Panc1 (cell line): ENCODE results near the gene HTATIP2. TPM values are rescaled to one million over a fixed set of nuclear protein-coding genes. Genes with fewer than 3 reads are reported as not detected.

Source experiments
- ATAC-seq: fragments of 200-7000 bp; cut with Tn5 transposase; 2 replicates; pipeline ENCODE4 v1.9.1; 2020; ENCODE audit warnings: mild to moderate bottlenecking, moderate library complexity
- BruUV-seq: library from RNA; stranded (reverse); fragments of 400-500 nt; replicated peaks from 2 replicates; lab custom pipeline; 2021; lab: Mats Ljungman, UMichigan
- CTCF ChIA-PET: fragments of 300-600 bp; sonication (Branson Sonifier 250); formaldehyde crosslinking; loops from one replicate; lab custom pipeline; 2022; ENCODE audit warnings: antibody characterized with exemption; lab: Charles Lee
- POLR2A ChIA-PET: fragments of 300-600 bp; sonication (Branson Sonifier 250); formaldehyde crosslinking; loops from one replicate; lab custom pipeline; 2022; ENCODE audit warnings: antibody characterized with exemption; lab: Charles Lee
- DNase-seq: peaks from one replicate; pipeline ENCODE4 v3.0.0-alpha.2; 2010; ENCODE audit warnings: low read depth, low spot score
- H3K27ac ChIP-seq: 2 replicates; pipeline ENCODE4 v1.5.1; 2011; ENCODE audit warnings: mild to moderate bottlenecking, low read length, inconsistent platforms
- H3K27me3 ChIP-seq: fragments of 200-500 bp; sonication (Bioruptor generic); 2 replicates; pipeline ENCODE4 v1.6.0; 2014; ENCODE audit warnings: low read length, inconsistent platforms; ENCODE audit not compliant: control insufficient read depth, insufficient read depth
- H3K36me3 ChIP-seq: fragments of 200-500 bp; sonication (Bioruptor generic); 2 replicates; pipeline ENCODE4 v1.5.1; 2014; ENCODE audit warnings: inconsistent platforms, mild to moderate bottlenecking, low read length, moderate library complexity; ENCODE audit not compliant: control insufficient read depth, insufficient read depth
- H3K4me1 ChIP-seq: 2 replicates; pipeline ENCODE4 v1.5.1; 2011; ENCODE audit warnings: inconsistent platforms, mild to moderate bottlenecking, low read length, moderate library complexity; ENCODE audit not compliant: control insufficient read depth, insufficient read depth
- H3K4me3 ChIP-seq, 2 experiments: 2 replicates each; pipeline ENCODE4 v1.5.1; 2011 to 2012; ENCODE audit warnings: low read depth in 2 of 2, low read length in 2 of 2, mild to moderate bottlenecking in 2 of 2, inconsistent platforms in 1 of 2, moderate library complexity in 1 of 2
- H3K9me3 ChIP-seq: fragments of 200-500 bp; sonication (Bioruptor generic); 2 replicates; pipeline ENCODE4 v1.5.1; 2014; ENCODE audit warnings: low read depth, mild to moderate bottlenecking, inconsistent platforms, low read length, moderate library complexity; ENCODE audit not compliant: control insufficient read depth, insufficient read depth
- POLR2AphosphoS5 ChIP-seq: IDR thresholded peaks from 2 replicates; pipeline ENCODE4 v1.6.1; 2012; ENCODE audit warnings: mild to moderate bottlenecking, low read depth, low read length, moderate library complexity
- SIN3A ChIP-seq: IDR thresholded peaks from 2 replicates; pipeline ENCODE4 v1.6.1; 2012; ENCODE audit warnings: low read depth, mild to moderate bottlenecking, low read length, moderate library complexity, borderline replicate concordance; ENCODE audit not compliant: insufficient read depth
- TCF7L2 ChIP-seq: IDR thresholded peaks from 2 replicates; pipeline ENCODE4 v1.6.1; 2011; ENCODE audit warnings: mild to moderate bottlenecking, low read depth, low read length, inconsistent platforms
- in situ Hi-C: cut with HindIII; loops from 2 replicates; pipeline ENCODE4 v1.10.0; 2016; ENCODE audit warnings: low sequenced_read_pairs, low pct_unique_long_range_greater_than_20kb
- intact Hi-C: fragments of 100-400 bp; cut with micrococcal nuclease; formaldehyde crosslinking; loops from one replicate; pipeline ENCODE4 v1.10.0; 2022; ENCODE audit not compliant: unreplicated experiment
- total RNA-seq: library from RNA; stranded (reverse); gene quantifications from one replicate; pipeline ENCODE4 v1.2.1, GENCODE V29; 2021; ENCODE audit not compliant: unreplicated experiment
- TF ChIP-seq, protein P1 (sequence below): fragments of 450-650 bp; IDR thresholded peaks from 2 replicates; pipeline ENCODE4 v1.5.1; 2017; ENCODE audit warnings: mild to moderate bottlenecking
- TF ChIP-seq, protein P2 (sequence below), 2 experiments: IDR thresholded peaks; 2 replicates each; pipeline ENCODE4 v1.6.1; 2011 to 2012; ENCODE audit warnings: low read depth in 2 of 2, control low read depth in 1 of 2, low read length in 1 of 2, mild to moderate bottlenecking in 1 of 2, moderate library complexity in 1 of 2; ENCODE audit not compliant: insufficient read depth in 1 of 2

Gene HTATIP2
- total RNA-seq, 1 experiment from 2014 or later: 68.9 TPM

DNA sequence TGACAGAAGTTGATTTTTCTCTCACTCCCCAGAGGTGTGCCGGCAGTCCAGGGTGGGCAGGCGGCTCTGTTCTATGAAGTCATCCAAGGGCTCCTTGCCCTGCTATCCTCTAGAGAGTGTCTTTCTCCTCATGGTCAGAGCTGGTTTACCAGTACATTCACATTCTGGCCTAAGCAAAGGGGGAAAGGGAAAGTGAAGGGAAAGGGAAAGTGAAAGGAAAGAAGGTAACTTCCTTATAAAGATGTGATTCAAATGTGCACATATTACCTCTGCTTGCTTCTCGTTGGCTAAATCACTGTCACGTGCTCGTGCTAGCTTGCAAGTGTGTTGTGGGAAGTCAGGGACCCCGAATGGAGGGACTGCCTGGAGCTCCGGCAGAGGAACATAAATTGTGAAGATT is 2.9 kb upstream of the HTATIP2 start:
- Histone ChIP-seq H3K4me1 (peaks cover 19% of the 10 kb centered on the region), H3K4me3 (peak overlapping the region in 1 of 2 experiments; percentile 27; a peak in 2 of 4 replicates), H3K27me3 (no peaks in the 10 kb centered on the region), H3K36me3 (no peaks in the 10 kb centered on the region), H3K27ac (peak overlapping the region; percentile 61; the same call in 1 of the 2 replicates), H3K9me3 (no peaks in the 10 kb centered on the region)
- DNase-seq (no peak), ATAC-seq (peak; percentile 35; the same call in 1 of the 2 replicates)
- no TSS peak for BruUV-seq
- in situ Hi-C loops (no loop called here), intact Hi-C loops (no loop called here)
- ChIA-PET POLR2A (no interaction called here), CTCF (interaction anchor here (0.8 kb wide), 1 partner anchor 37 kb away, joined by 10 read pairs; no protein-coding TSS in a partner anchor)
- TF ChIP-seq SIN3A (no peak), POLR2AphosphoS5 (no peak), TCF7L2 (no peak)
- TF ChIP-seq, protein P1, sequence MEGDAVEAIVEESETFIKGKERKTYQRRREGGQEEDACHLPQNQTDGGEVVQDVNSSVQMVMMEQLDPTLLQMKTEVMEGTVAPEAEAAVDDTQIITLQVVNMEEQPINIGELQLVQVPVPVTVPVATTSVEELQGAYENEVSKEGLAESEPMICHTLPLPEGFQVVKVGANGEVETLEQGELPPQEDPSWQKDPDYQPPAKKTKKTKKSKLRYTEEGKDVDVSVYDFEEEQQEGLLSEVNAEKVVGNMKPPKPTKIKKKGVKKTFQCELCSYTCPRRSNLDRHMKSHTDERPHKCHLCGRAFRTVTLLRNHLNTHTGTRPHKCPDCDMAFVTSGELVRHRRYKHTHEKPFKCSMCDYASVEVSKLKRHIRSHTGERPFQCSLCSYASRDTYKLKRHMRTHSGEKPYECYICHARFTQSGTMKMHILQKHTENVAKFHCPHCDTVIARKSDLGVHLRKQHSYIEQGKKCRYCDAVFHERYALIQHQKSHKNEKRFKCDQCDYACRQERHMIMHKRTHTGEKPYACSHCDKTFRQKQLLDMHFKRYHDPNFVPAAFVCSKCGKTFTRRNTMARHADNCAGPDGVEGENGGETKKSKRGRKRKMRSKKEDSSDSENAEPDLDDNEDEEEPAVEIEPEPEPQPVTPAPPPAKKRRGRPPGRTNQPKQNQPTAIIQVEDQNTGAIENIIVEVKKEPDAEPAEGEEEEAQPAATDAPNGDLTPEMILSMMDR: no peak
- TF ChIP-seq, protein P2, sequence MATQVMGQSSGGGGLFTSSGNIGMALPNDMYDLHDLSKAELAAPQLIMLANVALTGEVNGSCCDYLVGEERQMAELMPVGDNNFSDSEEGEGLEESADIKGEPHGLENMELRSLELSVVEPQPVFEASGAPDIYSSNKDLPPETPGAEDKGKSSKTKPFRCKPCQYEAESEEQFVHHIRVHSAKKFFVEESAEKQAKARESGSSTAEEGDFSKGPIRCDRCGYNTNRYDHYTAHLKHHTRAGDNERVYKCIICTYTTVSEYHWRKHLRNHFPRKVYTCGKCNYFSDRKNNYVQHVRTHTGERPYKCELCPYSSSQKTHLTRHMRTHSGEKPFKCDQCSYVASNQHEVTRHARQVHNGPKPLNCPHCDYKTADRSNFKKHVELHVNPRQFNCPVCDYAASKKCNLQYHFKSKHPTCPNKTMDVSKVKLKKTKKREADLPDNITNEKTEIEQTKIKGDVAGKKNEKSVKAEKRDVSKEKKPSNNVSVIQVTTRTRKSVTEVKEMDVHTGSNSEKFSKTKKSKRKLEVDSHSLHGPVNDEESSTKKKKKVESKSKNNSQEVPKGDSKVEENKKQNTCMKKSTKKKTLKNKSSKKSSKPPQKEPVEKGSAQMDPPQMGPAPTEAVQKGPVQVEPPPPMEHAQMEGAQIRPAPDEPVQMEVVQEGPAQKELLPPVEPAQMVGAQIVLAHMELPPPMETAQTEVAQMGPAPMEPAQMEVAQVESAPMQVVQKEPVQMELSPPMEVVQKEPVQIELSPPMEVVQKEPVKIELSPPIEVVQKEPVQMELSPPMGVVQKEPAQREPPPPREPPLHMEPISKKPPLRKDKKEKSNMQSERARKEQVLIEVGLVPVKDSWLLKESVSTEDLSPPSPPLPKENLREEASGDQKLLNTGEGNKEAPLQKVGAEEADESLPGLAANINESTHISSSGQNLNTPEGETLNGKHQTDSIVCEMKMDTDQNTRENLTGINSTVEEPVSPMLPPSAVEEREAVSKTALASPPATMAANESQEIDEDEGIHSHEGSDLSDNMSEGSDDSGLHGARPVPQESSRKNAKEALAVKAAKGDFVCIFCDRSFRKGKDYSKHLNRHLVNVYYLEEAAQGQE (IDR thresholded peaks at IDR 0.05; ENCODE audit: insufficient read depth in 1 of 2, low read depth in 2 of 2, low read length in 1 of 2): no peak

DNA sequence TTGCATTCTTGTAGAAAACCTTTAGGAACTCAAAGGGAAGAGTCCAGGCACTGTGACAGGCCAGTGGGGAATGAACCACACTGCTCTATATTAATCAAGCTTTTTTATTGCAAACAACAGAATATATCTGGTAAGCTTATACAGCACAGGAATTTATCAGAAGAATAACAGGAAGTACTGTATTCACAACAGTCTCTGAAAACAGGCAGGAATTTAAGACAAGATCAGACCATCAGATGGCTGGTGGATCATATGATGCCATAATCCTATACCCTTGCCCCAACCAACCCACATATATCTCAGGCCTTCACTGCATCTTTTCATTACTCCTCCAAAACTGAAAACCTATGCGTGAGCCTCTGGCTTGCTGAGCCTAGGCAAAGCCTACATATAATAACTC is 1.0 kb upstream of the HTATIP2 start:
- intact Hi-C loops: no loop called here
- H3K27ac ChIP-seq: peak overlapping the region; percentile 95; the same call in 1 of the 2 replicates
- no peaks in the 10 kb centered on the region for H3K27me3 ChIP-seq
- in situ Hi-C loops: no loop called here
- no peak for ATAC-seq
- no peak overlapping the region for H3K4me3 ChIP-seq
- peaks cover 32% of the 10 kb centered on the region for H3K4me1 ChIP-seq
- ChIA-PET CTCF (no interaction called here), POLR2A (no interaction called here)
- H3K36me3 ChIP-seq: no peaks in the 10 kb centered on the region
- TF ChIP-seq TCF7L2 (no peak), SIN3A (no peak), POLR2AphosphoS5 (no peak)
- TF ChIP-seq, protein P1: no peak
- TF ChIP-seq, protein P2 (IDR thresholded peaks at IDR 0.05; ENCODE audit: insufficient read depth in 1 of 2, low read depth in 2 of 2, low read length in 1 of 2): no peak
- no peaks in the 10 kb centered on the region for H3K9me3 ChIP-seq
- no peak for DNase-seq
- BruUV-seq: no TSS peak
